Keratinocyte (primary cell): Measurements from ENCODE around the gene MYLK3. TPM values are rescaled to one million over a fixed set of nuclear protein-coding genes. Genes with fewer than 3 reads are reported as not detected.

Experiments
- DNase-seq: peaks from one replicate; pipeline ENCODE4 v3.0.0-alpha.2; 2011; ENCODE audit warnings: low read depth, missing footprints, low spot score
- FAIRE-seq: peaks from 2 replicates; lab custom pipeline; 2011; peaks lifted over from hg19 to GRCh38; lab: Jason Lieb, UNC
- H2AFZ ChIP-seq: 2 replicates; pipeline ENCODE4 v1.6.0; 2012; ENCODE audit warnings: low read length, control low read depth, inconsistent platforms; ENCODE audit not compliant: control insufficient read depth
- H3K27ac ChIP-seq: 2 replicates; pipeline ENCODE4 v1.5.1; 2011; ENCODE audit warnings: low read length; ENCODE audit not compliant: control insufficient read depth, insufficient read depth
- H3K27me3 ChIP-seq: 3 replicates; pipeline ENCODE4 v1.6.0; 2011; ENCODE audit warnings: low read length; ENCODE audit not compliant: control insufficient read depth, insufficient read depth; ENCODE audit errors: extremely low read depth
- H3K36me3 ChIP-seq, 2 experiments: 2 replicates in 1 of 2; 3 replicates in 1 of 2; pipeline ENCODE4 v1.5.1; 2011; ENCODE audit warnings: low read length in 2 of 2, mild to moderate bottlenecking in 1 of 2; ENCODE audit not compliant: control insufficient read depth in 2 of 2, insufficient read depth in 2 of 2; ENCODE audit errors: extremely low read depth in 1 of 2
- H3K4me1 ChIP-seq: 3 replicates; pipeline ENCODE4 v1.5.1; 2011; ENCODE audit warnings: low read length; ENCODE audit not compliant: control insufficient read depth, insufficient read depth; ENCODE audit errors: extremely low read depth
- H3K4me2 ChIP-seq: 3 replicates; pipeline ENCODE4 v1.6.0; 2011; ENCODE audit warnings: low read depth, low read length; ENCODE audit not compliant: control insufficient read depth, insufficient read depth; ENCODE audit errors: extremely low read depth
- H3K4me3 ChIP-seq, 3 experiments: fragments of 200-600 bp in 1 of 3; sonication (generic) in 1 of 3; 2 replicates in 2 of 3; 3 replicates in 1 of 3; pipeline ENCODE4 v1.5.1; 2011 to 2016; ENCODE audit warnings: low read length in 3 of 3, mild to moderate bottlenecking in 3 of 3, control low read depth in 2 of 3, inconsistent platforms in 1 of 3, low read depth in 1 of 3, mixed read lengths in 1 of 3, mixed run types in 1 of 3, moderate library complexity in 1 of 3; ENCODE audit not compliant: control insufficient read depth in 2 of 3, insufficient read depth in 2 of 3; ENCODE audit errors: extremely low read depth in 1 of 3
- H3K79me2 ChIP-seq: 2 replicates; pipeline ENCODE4 v1.6.0; 2012; ENCODE audit warnings: low read length; ENCODE audit not compliant: control insufficient read depth, insufficient read depth
- H3K9ac ChIP-seq: 3 replicates; pipeline ENCODE4 v1.6.0; 2011; ENCODE audit warnings: low read length; ENCODE audit not compliant: control insufficient read depth, insufficient read depth; ENCODE audit errors: extremely low read depth
- H3K9me1 ChIP-seq: 3 replicates; pipeline ENCODE4 v1.6.0; 2011; ENCODE audit warnings: low read length; ENCODE audit not compliant: control insufficient read depth, insufficient read depth; ENCODE audit errors: extremely low read depth
- H3K9me3 ChIP-seq: 2 replicates; pipeline ENCODE4 v1.5.1; 2012; ENCODE audit warnings: low read depth, low read length; ENCODE audit not compliant: control insufficient read depth
- H4K20me1 ChIP-seq: 3 replicates; pipeline ENCODE4 v1.6.0; 2011; ENCODE audit warnings: low read length; ENCODE audit not compliant: control insufficient read depth, insufficient read depth; ENCODE audit errors: extremely low read depth
- CTCF ChIP-seq, 3 experiments: IDR thresholded peaks in 1 of 3; conservative IDR thresholded peaks in 1 of 3; optimal IDR thresholded peaks in 1 of 3; 2 replicates in 2 of 3; 3 replicates in 1 of 3; pipeline versions ENCODE3 to v1.5.1; 2011; ENCODE audit warnings: low read length in 3 of 3, mild to moderate bottlenecking in 3 of 3, moderate library complexity in 2 of 3, control low read depth in 1 of 3, inconsistent platforms in 1 of 3; ENCODE audit not compliant: insufficient read depth in 2 of 3; ENCODE audit errors: extremely low read depth in 1 of 3
- EZH2 ChIP-seq: IDR thresholded peaks from one replicate; pipeline ENCODE4 v1.6.1; 2012; ENCODE audit warnings: inconsistent platforms, mild to moderate bottlenecking, low read length, moderate library complexity
- dilution Hi-C: fragments of 300-500 bp; cut with MboI; formaldehyde crosslinking; loops from one replicate; pipeline ENCODE4 v1.7.0; 2020; ENCODE audit warnings: low sequenced_read_pairs; ENCODE audit not compliant: extremely low pct_ligation_motif_present
- polyA plus RNA-seq, 5 experiments: library from polyadenylated mRNA; depleted of rRNA in 3 of 5; stranded (reverse) in 3 of 5; stranded (forward) in 1 of 5; unstranded in 1 of 5; fragments of >200 nt; gene quantifications; 1 replicate in 1 of 5; 2 replicates in 3 of 5; 3 replicates in 1 of 5; pipeline versions ENCODE4 v1.2.1 to v1.2.3, GENCODE V29; 2011 to 2012; ENCODE audit warnings: missing spikeins in 2 of 5, low read depth in 1 of 5, low replicate concordance in 1 of 5

MYLK3 gene
- polyA plus RNA-seq, 1 donor (not counting 4 experiments of a cell fraction or from before 2014, with no cell fraction given) = 0.03 TPM

- no peak for FAIRE-seq
- DNase-seq = no peak
- Histone ChIP-seq H3K36me3 (no peaks in the 10 kb centered on the region), H3K4me1 (no peaks in the 10 kb centered on the region), H3K9ac (no peak overlapping the region), H2AFZ (no peak overlapping the region), H3K9me3 (no peaks in the 10 kb centered on the region), H3K27ac (no peak overlapping the region), H3K27me3 (peaks cover 3% of the 10 kb centered on the region), H3K4me2 (no peak overlapping the region), H4K20me1 (no peaks in the 10 kb centered on the region), H3K9me1 (no peaks in the 10 kb centered on the region), H3K4me3 (no peak overlapping the region), H3K79me2 (no peaks in the 10 kb centered on the region)
- TF ChIP-seq CTCF (optimal IDR thresholded peaks at IDR 0.05 in 1 of 3, IDR thresholded peaks at IDR 0.05 in 1 of 3, conservative IDR thresholded peaks at IDR 0.05 in 1 of 3; ENCODE audit: extremely low read depth in 1 of 3, insufficient read depth in 2 of 3, low read length in 3 of 3) (no peak), EZH2 (no peak)
- dilution Hi-C loops = no loop called here
Measured at GRCh38 chr16:46768809-46769208, 20.7 kb upstream of the MYLK3 start.

- Histone ChIP-seq H3K9ac (no peak overlapping the region), H3K9me3 (no peaks in the 10 kb centered on the region), H3K27me3 (peaks cover 3% of the 10 kb centered on the region), H2AFZ (no peak overlapping the region), H3K9me1 (no peaks in the 10 kb centered on the region), H3K4me1 (peaks cover 6% of the 10 kb centered on the region), H3K4me3 (no peak overlapping the region), H3K36me3 (no peaks in the 10 kb centered on the region), H4K20me1 (no peaks in the 10 kb centered on the region), H3K27ac (no peak overlapping the region), H3K4me2 (no peak overlapping the region), H3K79me2 (no peaks in the 10 kb centered on the region)
- dilution Hi-C loops = no loop called here
- no peak for TF ChIP-seq CTCF (optimal IDR thresholded peaks at IDR 0.05 in 1 of 3, IDR thresholded peaks at IDR 0.05 in 1 of 3, conservative IDR thresholded peaks at IDR 0.05 in 1 of 3; ENCODE audit: extremely low read depth in 1 of 3, insufficient read depth in 2 of 3, low read length in 3 of 3)
- TF ChIP-seq EZH2 = no peak
- FAIRE-seq = no peak
- DNase-seq = no peak
Measured at GRCh38 chr16:46765050-46765449, 16.9 kb upstream of the MYLK3 start.
